Uterus (tissue), 2 donors: Measurements from ENCODE around the gene ANKFN1.

Experiments
- POLR2A ChIP-seq, 2 donors: fragments of 450-650 bp; IDR thresholded peaks; one replicate each; pipeline ENCODE4 v1.6.1; 2016; ENCODE audit warnings: antibody characterized with exemption in 2 of 2, mild to moderate bottlenecking in 1 of 2, moderate library complexity in 1 of 2
- TF ChIP-seq, protein P1 (sequence below), 4 experiments: fragments of 200-600 bp in 2 of 4; fragments of 450-650 bp in 2 of 4; sonication (generic) in 2 of 4; IDR thresholded peaks; one replicate each; pipeline ENCODE4 v1.5.1; 2016 to 2019; ENCODE audit warnings: antibody characterized with exemption in 4 of 4, mild to moderate bottlenecking in 2 of 4, moderate library complexity in 1 of 4

GRCh38 chr17:56146534-56146933 is 6.7 kb upstream of the ANKFN1 start:
- TF ChIP-seq POLR2A (IDR thresholded peaks at IDR 0.05): no peak
- TF ChIP-seq, protein P1, sequence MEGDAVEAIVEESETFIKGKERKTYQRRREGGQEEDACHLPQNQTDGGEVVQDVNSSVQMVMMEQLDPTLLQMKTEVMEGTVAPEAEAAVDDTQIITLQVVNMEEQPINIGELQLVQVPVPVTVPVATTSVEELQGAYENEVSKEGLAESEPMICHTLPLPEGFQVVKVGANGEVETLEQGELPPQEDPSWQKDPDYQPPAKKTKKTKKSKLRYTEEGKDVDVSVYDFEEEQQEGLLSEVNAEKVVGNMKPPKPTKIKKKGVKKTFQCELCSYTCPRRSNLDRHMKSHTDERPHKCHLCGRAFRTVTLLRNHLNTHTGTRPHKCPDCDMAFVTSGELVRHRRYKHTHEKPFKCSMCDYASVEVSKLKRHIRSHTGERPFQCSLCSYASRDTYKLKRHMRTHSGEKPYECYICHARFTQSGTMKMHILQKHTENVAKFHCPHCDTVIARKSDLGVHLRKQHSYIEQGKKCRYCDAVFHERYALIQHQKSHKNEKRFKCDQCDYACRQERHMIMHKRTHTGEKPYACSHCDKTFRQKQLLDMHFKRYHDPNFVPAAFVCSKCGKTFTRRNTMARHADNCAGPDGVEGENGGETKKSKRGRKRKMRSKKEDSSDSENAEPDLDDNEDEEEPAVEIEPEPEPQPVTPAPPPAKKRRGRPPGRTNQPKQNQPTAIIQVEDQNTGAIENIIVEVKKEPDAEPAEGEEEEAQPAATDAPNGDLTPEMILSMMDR (IDR thresholded peaks at IDR 0.05): no peak
